DOHH2 (cell line): ENCODE data around the gene GMDS.

ENCODE experiments used
- EZH2phosphoT487 ChIP-seq: fragments of 200-600 bp; sonication (generic); IDR thresholded peaks from 2 replicates; pipeline ENCODE4 v1.6.1; 2017; ENCODE audit warnings: borderline replicate concordance, mild to moderate bottlenecking, antibody characterized with exemption, low read length, moderate library complexity, mixed read lengths
- TF ChIP-seq, protein P1 (sequence below): fragments of 200-600 bp; sonication (generic); IDR thresholded peaks from one replicate; pipeline ENCODE4 v1.5.1; 2014; ENCODE audit warnings: antibody characterized with exemption, mild to moderate bottlenecking, low read depth, low read length; ENCODE audit not compliant: poor library complexity, severe bottlenecking

- TF ChIP-seq EZH2phosphoT487: no peak
- TF ChIP-seq, protein P1, sequence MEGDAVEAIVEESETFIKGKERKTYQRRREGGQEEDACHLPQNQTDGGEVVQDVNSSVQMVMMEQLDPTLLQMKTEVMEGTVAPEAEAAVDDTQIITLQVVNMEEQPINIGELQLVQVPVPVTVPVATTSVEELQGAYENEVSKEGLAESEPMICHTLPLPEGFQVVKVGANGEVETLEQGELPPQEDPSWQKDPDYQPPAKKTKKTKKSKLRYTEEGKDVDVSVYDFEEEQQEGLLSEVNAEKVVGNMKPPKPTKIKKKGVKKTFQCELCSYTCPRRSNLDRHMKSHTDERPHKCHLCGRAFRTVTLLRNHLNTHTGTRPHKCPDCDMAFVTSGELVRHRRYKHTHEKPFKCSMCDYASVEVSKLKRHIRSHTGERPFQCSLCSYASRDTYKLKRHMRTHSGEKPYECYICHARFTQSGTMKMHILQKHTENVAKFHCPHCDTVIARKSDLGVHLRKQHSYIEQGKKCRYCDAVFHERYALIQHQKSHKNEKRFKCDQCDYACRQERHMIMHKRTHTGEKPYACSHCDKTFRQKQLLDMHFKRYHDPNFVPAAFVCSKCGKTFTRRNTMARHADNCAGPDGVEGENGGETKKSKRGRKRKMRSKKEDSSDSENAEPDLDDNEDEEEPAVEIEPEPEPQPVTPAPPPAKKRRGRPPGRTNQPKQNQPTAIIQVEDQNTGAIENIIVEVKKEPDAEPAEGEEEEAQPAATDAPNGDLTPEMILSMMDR: no peak
Observed at GRCh38 chr6:1802491-1803395, 442.7 kb downstream of the GMDS start.
